Measurements from ENCODE around the gene ICOS. TPM values are rescaled to one million over a fixed set of nuclear protein-coding genes. Genes with fewer than 3 reads are reported as not detected.

Gene ICOS
- total RNA-seq, 1 experiment from 2014 or later, result not detected

DNA sequence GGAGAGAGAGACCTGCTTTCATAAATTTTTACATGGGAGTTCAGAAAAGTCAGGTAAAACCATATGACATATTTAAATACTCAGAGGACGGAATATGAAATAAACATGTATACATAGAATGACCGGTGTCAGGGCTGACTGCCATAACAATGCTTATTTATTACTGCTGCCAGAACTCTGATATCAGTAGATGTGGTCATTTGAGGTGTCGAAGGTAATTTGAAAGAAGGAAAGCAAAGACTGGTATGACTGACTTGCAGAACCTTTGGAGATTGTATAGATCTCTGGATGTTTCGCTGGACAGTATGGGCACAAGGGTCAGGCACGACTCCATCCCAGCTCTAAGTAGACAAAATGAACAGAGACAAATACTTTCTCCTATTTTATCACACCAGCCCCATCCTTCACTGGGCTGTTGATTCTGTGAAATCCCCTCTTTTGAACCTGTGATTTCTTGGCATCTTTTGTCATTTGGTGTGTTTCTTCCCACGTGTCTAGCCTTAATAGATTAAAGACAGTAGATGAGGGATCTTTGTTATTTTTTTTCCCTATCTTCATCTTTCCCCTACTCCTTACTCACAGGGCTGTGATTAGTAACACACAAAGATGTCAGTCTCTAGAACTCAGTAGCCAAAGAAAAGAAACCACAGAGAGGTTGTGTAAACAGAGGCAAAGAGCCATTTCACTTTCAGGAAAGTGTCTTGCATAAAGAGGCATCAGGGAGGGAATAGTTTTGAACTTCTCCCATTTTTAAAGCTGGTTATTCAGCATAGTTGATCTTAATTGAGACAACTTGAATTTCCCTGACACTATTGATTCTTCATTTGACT is 61.6 kb downstream of the ICOS start:
- H3K4ac ChIP-seq (ENCODE audit: low read depth, low read length), result no peak overlapping the region
- H3K23me2 ChIP-seq (ENCODE audit: insufficient read length, low read depth, low read length, poor library complexity, severe bottlenecking), result no peaks in the 10 kb centered on the region
- H3K4me1 ChIP-seq (ENCODE audit: insufficient read depth, low read length), result no peaks in the 10 kb centered on the region
- no peak overlapping the region for H3K4me2 ChIP-seq (ENCODE audit: insufficient read depth, insufficient read length, low read length)
- no peaks in the 10 kb centered on the region for H3K4me1 Mint-ChIP-seq
- H3K14ac ChIP-seq (ENCODE audit: insufficient read depth, low read length), result no peak overlapping the region
- H4K5ac ChIP-seq (ENCODE audit: insufficient read length, low read depth, low read length), result no peak overlapping the region
- no peak overlapping the region for H3T11ph ChIP-seq (ENCODE audit: low read length)
- H3K36me3 Mint-ChIP-seq (ENCODE audit: insufficient read depth in 1 of 3, low read depth in 3 of 3), result no peaks in the 10 kb centered on the region; a peak in 1 of 7 replicates
- DNase-seq, result no peak
- no peak overlapping the region for H3K9ac ChIP-seq (ENCODE audit: extremely low read depth, insufficient read length, low read length)
- no peak overlapping the region for H2BK120ac ChIP-seq (ENCODE audit: low read depth, low read length, poor library complexity, severe bottlenecking)
- H3K9me3 ChIP-seq (ENCODE audit: control insufficient read depth, low read depth, low read length), result no peaks in the 10 kb centered on the region
- H3K18ac ChIP-seq (ENCODE audit: insufficient read length, low read depth, low read length), result no peak overlapping the region
- no peaks in the 10 kb centered on the region for H3K79me2 ChIP-seq (ENCODE audit: insufficient read depth, low read length)
- H2AFZ ChIP-seq (ENCODE audit: low read length), result no peak overlapping the region
- H3K27ac ChIP-seq (ENCODE audit: insufficient read length, low read depth, low read length), result no peak overlapping the region
- H2BK5ac ChIP-seq (ENCODE audit: insufficient read length, low read length), result no peak overlapping the region
- H2BK15ac ChIP-seq (ENCODE audit: low read depth, low read length), result no peak overlapping the region
- H2AK5ac ChIP-seq (ENCODE audit: insufficient read length, low read length), result no peak overlapping the region
- TF ChIP-seq CTCF (conservative IDR thresholded peaks at IDR 0.05), result no peak
- H3K27me3 ChIP-seq (ENCODE audit: insufficient read depth, low read length), result no peaks in the 10 kb centered on the region
- no peaks in the 10 kb centered on the region for H3K9me3 Mint-ChIP-seq
- no peak overlapping the region for H4K91ac ChIP-seq (ENCODE audit: insufficient read length, low read depth, low read length)
- H4K8ac ChIP-seq (replicated peaks; ENCODE audit: insufficient read length, low read depth, low read length), result no peak overlapping the region
- no peaks in the 10 kb centered on the region for H4K20me1 ChIP-seq (ENCODE audit: control insufficient read depth, insufficient read depth, insufficient read length)
- H3K23ac ChIP-seq (ENCODE audit: insufficient read length, low read depth, low read length), result no peak overlapping the region
- H3K4me3 Mint-ChIP-seq, result no peak overlapping the region
- no peaks in the 10 kb centered on the region for H3K79me1 ChIP-seq (ENCODE audit: insufficient read depth, low read depth, low read length, poor library complexity, severe bottlenecking)
- H3K56ac ChIP-seq (ENCODE audit: insufficient read length, low read depth, low read length), result no peak overlapping the region
- H2BK20ac ChIP-seq (ENCODE audit: low read depth, low read length, poor library complexity, severe bottlenecking), result no peak overlapping the region
- no CpG with 5 or more reads among the region's 6 CpGs for WGBS (ENCODE audit: extremely low coverage, insufficient read length, low lambda C conversion rate)
- H3K27me3 Mint-ChIP-seq (ENCODE audit: low read depth), result peaks cover 5% of the 10 kb centered on the region; the same call in 1 of the 2 replicates
- no peak overlapping the region for H3K27ac Mint-ChIP-seq
- no peak overlapping the region for H2BK12ac ChIP-seq (ENCODE audit: insufficient read length, low read depth, low read length)
